BE2C (cell line): ENCODE data around the gene MMS22L.

Experiments
- DNase-seq: peaks from one replicate; pipeline ENCODE4 v3.0.0-alpha.2; 2020
- H3K27me3 ChIP-seq: fragments of 250-450 bp; sonication (Bioruptor Pico); 2 replicates; pipeline ENCODE4 v1.5.1; 2020; ENCODE audit warnings: mild to moderate bottlenecking
- H3K36me3 ChIP-seq: fragments of 250-450 bp; sonication (Bioruptor Pico); 2 replicates; pipeline ENCODE4 v1.5.1; 2020; ENCODE audit warnings: mild to moderate bottlenecking
- H3K4me1 ChIP-seq: fragments of 250-450 bp; sonication (Bioruptor Pico); 2 replicates; pipeline ENCODE4 v1.5.1; 2020
- H3K4me3 ChIP-seq: 2 replicates; pipeline ENCODE4 v1.5.1; 2011; ENCODE audit warnings: low read depth, low read length
- H3K9me3 ChIP-seq: fragments of 250-450 bp; sonication (Bioruptor Pico); 2 replicates; pipeline ENCODE4 v1.5.1; 2020
- TF ChIP-seq, protein P1 (sequence below): IDR thresholded peaks from 2 replicates; pipeline ENCODE4 v1.5.1; 2012; ENCODE audit warnings: mild to moderate bottlenecking, low read depth, low read length

MMS22L gene

DNA sequence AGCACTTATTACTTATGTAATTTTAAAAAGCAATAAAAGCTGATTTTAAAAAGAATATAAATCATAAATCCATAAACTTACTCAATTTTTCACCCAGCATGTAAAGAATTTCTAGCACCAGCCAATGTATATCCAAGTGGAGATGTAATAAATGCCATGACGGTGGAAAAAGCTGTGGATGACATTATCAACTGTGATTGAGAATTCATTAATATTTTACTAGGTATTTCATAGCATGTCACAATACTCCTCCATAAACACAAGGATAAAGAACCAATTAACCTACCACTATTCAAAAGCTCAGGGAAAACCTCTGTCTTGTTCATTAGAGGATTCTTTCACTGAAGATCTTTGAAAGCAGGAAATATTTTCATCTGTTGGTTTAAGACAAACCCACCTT, 13.2 kb downstream of the MMS22L start:
- H3K4me3 ChIP-seq, result no peak overlapping the region
- no peaks in the 10 kb centered on the region for H3K9me3 ChIP-seq
- TF ChIP-seq, protein P1, sequence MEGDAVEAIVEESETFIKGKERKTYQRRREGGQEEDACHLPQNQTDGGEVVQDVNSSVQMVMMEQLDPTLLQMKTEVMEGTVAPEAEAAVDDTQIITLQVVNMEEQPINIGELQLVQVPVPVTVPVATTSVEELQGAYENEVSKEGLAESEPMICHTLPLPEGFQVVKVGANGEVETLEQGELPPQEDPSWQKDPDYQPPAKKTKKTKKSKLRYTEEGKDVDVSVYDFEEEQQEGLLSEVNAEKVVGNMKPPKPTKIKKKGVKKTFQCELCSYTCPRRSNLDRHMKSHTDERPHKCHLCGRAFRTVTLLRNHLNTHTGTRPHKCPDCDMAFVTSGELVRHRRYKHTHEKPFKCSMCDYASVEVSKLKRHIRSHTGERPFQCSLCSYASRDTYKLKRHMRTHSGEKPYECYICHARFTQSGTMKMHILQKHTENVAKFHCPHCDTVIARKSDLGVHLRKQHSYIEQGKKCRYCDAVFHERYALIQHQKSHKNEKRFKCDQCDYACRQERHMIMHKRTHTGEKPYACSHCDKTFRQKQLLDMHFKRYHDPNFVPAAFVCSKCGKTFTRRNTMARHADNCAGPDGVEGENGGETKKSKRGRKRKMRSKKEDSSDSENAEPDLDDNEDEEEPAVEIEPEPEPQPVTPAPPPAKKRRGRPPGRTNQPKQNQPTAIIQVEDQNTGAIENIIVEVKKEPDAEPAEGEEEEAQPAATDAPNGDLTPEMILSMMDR, result no peak
- H3K27me3 ChIP-seq, result no peaks in the 10 kb centered on the region
- no peak for DNase-seq
- no peaks in the 10 kb centered on the region for H3K4me1 ChIP-seq
- H3K36me3 ChIP-seq, result peaks cover 54% of the 10 kb centered on the region

DNA sequence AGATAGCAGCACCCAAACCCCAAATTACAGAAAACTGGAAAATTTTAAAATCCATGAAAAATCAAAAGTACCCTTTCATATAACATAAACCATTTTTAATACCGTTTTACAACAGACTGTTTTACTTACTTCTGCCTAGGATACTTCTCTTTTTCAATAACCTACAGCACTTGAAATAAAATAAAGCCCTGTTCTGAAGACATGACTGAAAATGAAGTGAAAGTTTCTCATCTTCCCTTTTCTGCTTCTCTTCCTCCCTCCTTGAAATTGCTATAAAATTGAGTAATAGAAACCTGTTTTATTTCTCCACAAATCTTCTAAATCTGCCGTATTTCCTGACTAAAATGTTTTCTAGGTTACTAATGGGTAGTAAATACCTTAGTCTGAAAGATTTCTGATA, 20.3 kb downstream of the MMS22L start:
- H3K27me3 ChIP-seq, result no peaks in the 10 kb centered on the region
- TF ChIP-seq, protein P1, result no peak
- H3K4me3 ChIP-seq, result no peak overlapping the region
- H3K36me3 ChIP-seq, result peaks cover 55% of the 10 kb centered on the region
- no peaks in the 10 kb centered on the region for H3K4me1 ChIP-seq
- DNase-seq, result no peak
- H3K9me3 ChIP-seq, result no peaks in the 10 kb centered on the region

DNA sequence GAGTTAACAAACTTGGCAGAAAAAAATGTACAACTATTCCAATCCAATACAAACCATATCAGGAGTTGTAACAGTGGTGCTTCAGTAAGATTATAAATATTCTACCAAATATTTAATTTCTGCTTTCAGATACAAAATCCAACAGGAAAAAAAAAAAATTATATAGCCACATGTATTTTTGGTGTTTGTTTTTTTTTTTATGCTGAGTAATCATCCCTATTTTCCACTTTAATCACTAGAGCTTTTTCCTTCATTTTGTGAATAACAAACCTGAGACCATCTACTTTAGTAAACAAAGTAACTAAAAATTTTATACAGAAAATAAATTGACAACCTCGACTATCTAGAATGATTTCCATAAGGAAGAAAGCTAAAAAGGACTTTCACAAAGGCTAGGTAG, 36.2 kb downstream of the MMS22L start:
- TF ChIP-seq, protein P1, result no peak
- H3K9me3 ChIP-seq, result no peaks in the 10 kb centered on the region
- no peaks in the 10 kb centered on the region for H3K4me1 ChIP-seq
- no peaks in the 10 kb centered on the region for H3K27me3 ChIP-seq
- H3K36me3 ChIP-seq, result peaks cover 32% of the 10 kb centered on the region
- no peak for DNase-seq
- no peak overlapping the region for H3K4me3 ChIP-seq

DNA sequence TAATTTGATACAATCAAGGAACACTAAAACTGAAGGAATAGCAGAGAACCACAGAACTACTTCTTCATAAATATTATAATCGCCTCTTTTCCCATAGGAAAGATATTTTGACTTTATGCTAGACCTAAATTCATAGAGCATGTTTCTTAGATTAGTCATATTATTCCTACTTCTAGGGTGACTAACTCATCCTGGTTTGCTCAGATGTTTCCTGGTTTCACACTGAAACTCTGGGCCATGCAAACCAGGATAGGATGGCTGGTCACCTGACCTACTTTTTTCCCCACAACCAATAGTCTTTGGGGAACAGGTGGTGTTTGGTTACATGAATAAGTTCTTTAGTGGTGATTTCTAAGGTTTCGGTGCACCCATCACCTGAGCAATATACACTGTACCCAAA, 42.8 kb downstream of the MMS22L start:
- no peak for DNase-seq
- H3K9me3 ChIP-seq, result no peaks in the 10 kb centered on the region
- H3K4me3 ChIP-seq, result no peak overlapping the region
- no peaks in the 10 kb centered on the region for H3K4me1 ChIP-seq
- TF ChIP-seq, protein P1, result no peak
- H3K27me3 ChIP-seq, result no peaks in the 10 kb centered on the region
- peaks cover 30% of the 10 kb centered on the region for H3K36me3 ChIP-seq

DNA sequence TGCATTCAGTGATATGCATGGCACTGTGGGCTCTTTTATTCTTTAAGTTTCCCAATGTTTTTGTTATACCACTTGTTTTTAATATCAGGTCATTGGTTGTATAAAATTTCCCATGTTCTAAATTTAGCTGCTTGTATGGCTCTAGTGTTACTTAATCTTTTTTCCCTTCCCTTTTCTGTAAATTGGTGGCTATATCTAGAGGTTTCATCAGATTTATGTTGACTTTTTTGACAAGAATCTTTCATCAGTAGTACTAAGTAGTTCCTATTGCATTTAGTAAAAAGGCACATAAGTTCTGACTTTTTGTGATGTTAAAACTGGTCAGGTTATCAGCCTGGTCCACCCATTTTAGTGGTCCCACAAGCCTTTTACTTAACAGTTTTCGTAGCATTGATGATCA, 51.1 kb downstream of the MMS22L start:
- Histone ChIP-seq H3K9me3 (no peaks in the 10 kb centered on the region), H3K4me3 (no peak overlapping the region), H3K36me3 (peaks cover 10% of the 10 kb centered on the region), H3K27me3 (no peaks in the 10 kb centered on the region), H3K4me1 (no peaks in the 10 kb centered on the region)
- DNase-seq, result no peak
- TF ChIP-seq, protein P1, result no peak

DNA sequence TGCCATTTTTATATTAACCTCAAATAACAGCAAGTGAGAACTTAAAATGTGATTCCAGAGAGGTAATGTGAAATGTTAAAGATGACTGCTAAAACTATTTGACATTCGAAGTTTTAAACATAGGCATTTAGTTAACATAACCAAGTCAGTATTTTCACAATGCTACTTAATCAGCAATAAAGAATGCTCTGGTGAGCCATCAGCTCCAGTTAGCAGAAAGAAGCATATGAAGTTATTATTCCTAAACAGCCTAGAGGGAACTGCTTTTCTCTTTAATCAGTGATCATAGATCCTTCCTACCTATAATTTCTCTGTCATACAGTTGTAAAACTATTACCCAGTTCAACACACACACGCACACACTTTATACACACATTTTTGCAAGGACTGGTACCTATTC, 60.1 kb downstream of the MMS22L start:
- 0 out of 2 replicates have a peak, but pooled peaks cover 5% of the 10 kb centered on the region for H3K4me1 ChIP-seq
- no peaks in the 10 kb centered on the region for H3K9me3 ChIP-seq
- H3K27me3 ChIP-seq, result no peaks in the 10 kb centered on the region
- H3K36me3 ChIP-seq, result peaks cover 3% of the 10 kb centered on the region
- DNase-seq, result no peak
- H3K4me3 ChIP-seq, result no peak overlapping the region
- TF ChIP-seq, protein P1, result no peak
